Activated CD4-positive, alpha-beta memory T cell treated with anti-CD3 and anti-CD28 coated beads, Interleukin-2, amount 10 ng/mL, durations not matched to agents 7 days and 5 days (primary cell): Measurements from ENCODE around the gene P2RX7. TPM values are rescaled to one million over a fixed set of nuclear protein-coding genes. Genes with fewer than 3 reads are reported as not detected.

ENCODE experiments used
- CTCF ChIA-PET: fragments of 350-600 bp; sonication (Branson Sonifier 250); formaldehyde crosslinking; loops from one replicate; lab custom pipeline; 2021; ENCODE audit warnings: antibody characterized with exemption, inconsistent platforms; lab: Charles Lee
- POLR2A ChIA-PET: fragments of 350-600 bp; sonication (Branson Sonifier 250); formaldehyde crosslinking; loops from one replicate; lab custom pipeline; 2021; ENCODE audit warnings: antibody characterized with exemption; lab: Charles Lee
- DNase-seq: peaks from one replicate; pipeline ENCODE4 v3.0.0-alpha.2; 2020
- H3K27ac Mint-ChIP-seq: one replicate; pipeline ENCODE4 v1.8.0; 2021; ENCODE audit warnings: mild to moderate bottlenecking, mixed read lengths
- H3K27me3 Mint-ChIP-seq: one replicate; pipeline ENCODE4 v1.8.0; 2021; ENCODE audit warnings: mixed read lengths
- H3K36me3 Mint-ChIP-seq: one replicate; pipeline ENCODE4 v1.8.0; 2021; ENCODE audit warnings: low read depth, mixed read lengths
- H3K4me1 Mint-ChIP-seq: one replicate; pipeline ENCODE4 v1.8.0; 2021; ENCODE audit warnings: mixed read lengths
- H3K4me3 Mint-ChIP-seq: one replicate; pipeline ENCODE4 v1.8.0; 2021; ENCODE audit warnings: mild to moderate bottlenecking, mixed read lengths
- H3K9me3 Mint-ChIP-seq: one replicate; pipeline ENCODE4 v1.8.0; 2021; ENCODE audit warnings: mixed read lengths
- total RNA-seq, 2 experiments: library from RNA; stranded (reverse); gene quantifications; one replicate each; pipeline ENCODE4 v1.2.3, GENCODE V29; 2021

The P2RX7 gene
- total RNA-seq, 2 experiments from 2014 or later = 47.0 to 49.1 TPM

DNA sequence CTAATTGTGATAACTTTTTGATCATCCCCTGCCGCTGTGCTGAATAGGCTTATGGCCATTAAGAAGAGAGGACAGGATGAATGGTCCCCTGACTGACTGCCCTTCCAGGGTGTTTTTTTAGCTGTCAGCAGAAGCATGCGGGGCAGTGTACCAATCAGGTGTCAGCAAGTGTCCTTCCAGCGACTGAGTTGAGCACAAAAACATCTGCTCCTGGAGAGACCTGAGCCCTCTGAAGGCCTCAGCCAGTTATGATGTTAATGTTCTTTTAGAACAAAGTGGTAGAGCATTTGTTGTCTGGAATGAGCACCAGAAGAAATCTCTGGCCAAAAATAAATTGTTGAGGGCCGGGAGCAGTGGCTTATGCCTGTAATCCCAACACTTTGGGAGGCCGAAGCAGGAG, 37.5 kb downstream of the P2RX7 start:
- no peaks in the 10 kb centered on the region for H3K4me1 Mint-ChIP-seq
- POLR2A ChIA-PET = no interaction called here
- CTCF ChIA-PET = no interaction called here
- no peaks in the 10 kb centered on the region for H3K27me3 Mint-ChIP-seq
- no peak for DNase-seq
- no peak overlapping the region for H3K4me3 Mint-ChIP-seq
- no peaks in the 10 kb centered on the region for H3K9me3 Mint-ChIP-seq
- peaks cover 46% of the 10 kb centered on the region for H3K36me3 Mint-ChIP-seq
- H3K27ac Mint-ChIP-seq = no peak overlapping the region

DNA sequence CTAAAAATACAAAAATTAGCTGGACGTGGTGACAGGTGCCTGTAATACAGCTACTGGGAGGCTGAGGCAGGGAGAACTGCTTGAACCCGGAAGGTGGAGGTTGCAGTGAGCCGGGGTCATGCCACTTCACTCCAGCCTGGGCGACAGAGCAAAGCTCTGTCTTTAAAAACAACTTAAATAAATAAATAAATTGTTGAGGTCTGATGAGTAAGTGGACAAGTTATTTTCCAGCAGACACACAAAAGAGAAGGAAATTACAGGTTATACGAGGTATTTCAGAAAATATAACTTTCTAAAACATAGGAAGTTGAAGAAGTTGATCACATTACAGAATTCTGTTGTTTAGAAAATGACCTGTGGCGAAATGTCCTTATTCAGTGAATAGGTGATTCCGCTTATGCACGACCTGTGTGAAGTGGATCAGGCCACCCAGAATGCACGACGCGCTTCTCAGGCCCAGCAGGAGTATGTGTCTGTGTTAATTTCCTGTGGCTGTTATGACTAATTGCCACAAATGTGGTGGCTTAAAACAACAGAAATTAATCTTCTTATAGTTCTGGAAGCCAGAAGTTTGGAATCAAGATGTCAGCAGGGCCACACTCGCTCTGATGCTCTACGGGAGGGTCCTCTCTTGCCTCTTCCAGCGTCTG, 38.1 kb downstream of the P2RX7 start:
- Mint-ChIP-seq H3K4me3 (no peak overlapping the region), H3K27ac (no peak overlapping the region), H3K27me3 (no peaks in the 10 kb centered on the region), H3K9me3 (no peaks in the 10 kb centered on the region), H3K36me3 (peaks cover 46% of the 10 kb centered on the region), H3K4me1 (no peaks in the 10 kb centered on the region)
- CTCF ChIA-PET = no interaction called here
- POLR2A ChIA-PET = no interaction called here
- no peak for DNase-seq

DNA sequence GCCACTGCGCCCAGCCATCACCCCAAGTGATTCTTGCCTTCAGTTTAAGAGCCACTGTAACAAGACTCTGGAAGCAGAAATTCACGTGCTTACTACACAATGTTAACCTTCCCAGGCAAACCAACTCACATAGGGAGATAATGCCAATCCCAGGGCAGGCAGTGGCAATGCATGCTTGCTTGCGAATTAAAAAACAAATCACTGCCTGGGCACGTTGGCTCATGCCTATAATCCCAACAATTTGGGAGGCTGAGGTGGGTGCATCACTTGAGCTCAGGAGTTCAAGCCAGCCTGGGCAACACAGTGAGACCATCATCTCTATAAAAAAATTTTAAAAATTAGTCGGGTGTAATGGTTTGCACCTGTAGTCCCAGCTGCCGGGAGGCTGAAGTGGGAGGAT, 39.5 kb downstream of the P2RX7 start:
- H3K4me1 Mint-ChIP-seq = peaks cover 2% of the 10 kb centered on the region
- no peak overlapping the region for H3K27ac Mint-ChIP-seq
- DNase-seq = no peak
- no peaks in the 10 kb centered on the region for H3K27me3 Mint-ChIP-seq
- ChIA-PET POLR2A (interaction anchor here (1.2 kb wide), 1 partner anchor 58 kb away, joined by 3 read pairs; no protein-coding TSS in a partner anchor), CTCF (interaction anchor here (0.6 kb wide), 1 partner anchor 15 kb away, joined by 3 read pairs; no protein-coding TSS in a partner anchor)
- H3K4me3 Mint-ChIP-seq = no peak overlapping the region
- peaks cover 47% of the 10 kb centered on the region for H3K36me3 Mint-ChIP-seq
- H3K9me3 Mint-ChIP-seq = no peaks in the 10 kb centered on the region

DNA sequence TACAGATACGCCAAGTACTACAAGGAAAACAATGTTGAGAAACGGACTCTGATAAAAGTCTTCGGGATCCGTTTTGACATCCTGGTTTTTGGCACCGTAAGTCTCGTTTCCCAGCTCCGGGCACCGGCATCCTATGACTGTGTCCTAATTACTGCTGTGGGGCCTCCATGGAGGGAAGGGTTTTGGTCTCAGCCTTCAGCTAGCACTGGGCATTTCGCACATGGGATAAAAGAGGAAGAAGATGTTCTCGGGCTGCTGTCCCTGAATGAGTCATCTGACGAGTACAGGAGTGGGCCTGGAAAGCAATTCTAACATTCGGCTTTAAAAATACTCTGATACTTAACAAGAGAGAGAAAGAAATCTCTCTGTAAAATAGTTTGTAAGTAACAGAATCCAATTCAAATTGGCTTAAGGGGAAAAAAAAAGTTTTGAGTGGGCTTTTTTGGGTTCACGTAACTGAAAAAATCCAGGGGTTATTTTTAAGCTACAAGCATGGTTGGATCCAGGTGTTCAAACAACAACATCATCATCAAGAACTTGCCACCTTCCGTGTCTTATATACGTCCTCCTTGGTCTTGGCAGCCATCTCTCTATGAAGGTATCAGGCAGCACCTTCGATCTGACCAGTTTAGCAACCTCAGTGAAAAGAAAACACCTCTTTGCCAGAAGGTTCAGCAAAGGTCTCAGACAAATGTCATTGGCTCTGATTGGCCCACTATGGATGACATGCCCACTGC, 42.9 kb downstream of the P2RX7 start:
- POLR2A ChIA-PET = no interaction called here
- no peaks in the 10 kb centered on the region for H3K9me3 Mint-ChIP-seq
- CTCF ChIA-PET = no interaction called here

DNA sequence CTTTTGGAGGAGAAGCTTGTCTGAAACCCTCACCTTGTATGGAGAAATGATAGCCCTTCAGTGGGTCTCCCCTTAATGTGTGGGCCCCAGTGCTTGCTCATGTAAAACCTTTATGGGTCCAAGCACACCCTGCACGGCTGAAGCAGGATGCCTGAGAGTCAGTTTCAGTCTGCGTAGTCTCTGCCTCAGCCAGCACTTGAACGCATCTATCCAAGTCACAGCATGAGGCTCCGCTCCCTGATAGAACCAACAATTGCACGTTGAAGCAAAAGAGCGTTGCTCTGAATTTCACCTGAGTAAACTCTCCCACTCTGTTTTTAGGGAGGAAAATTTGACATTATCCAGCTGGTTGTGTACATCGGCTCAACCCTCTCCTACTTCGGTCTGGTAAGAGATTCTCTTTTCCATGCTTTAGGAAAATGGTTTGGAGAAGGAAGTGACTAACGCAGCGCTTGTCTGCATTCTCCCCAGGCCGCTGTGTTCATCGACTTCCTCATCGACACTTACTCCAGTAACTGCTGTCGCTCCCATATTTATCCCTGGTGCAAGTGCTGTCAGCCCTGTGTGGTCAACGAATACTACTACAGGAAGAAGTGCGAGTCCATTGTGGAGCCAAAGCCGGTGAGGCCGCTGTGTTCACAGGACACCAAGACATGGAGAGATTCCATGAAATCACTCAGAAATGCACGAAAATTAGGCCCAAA, 44.3 kb downstream of the P2RX7 start:
- peaks cover 3% of the 10 kb centered on the region for H3K4me1 Mint-ChIP-seq
- H3K9me3 Mint-ChIP-seq = peaks cover 6% of the 10 kb centered on the region
- DNase-seq = no peak
- ChIA-PET POLR2A (no interaction called here), CTCF (no interaction called here)
- H3K27ac Mint-ChIP-seq = no peak overlapping the region
- H3K27me3 Mint-ChIP-seq = no peaks in the 10 kb centered on the region
- no peak overlapping the region for H3K4me3 Mint-ChIP-seq
- peaks cover 59% of the 10 kb centered on the region for H3K36me3 Mint-ChIP-seq

More for the DNA sequence above, 42.9 kb downstream of the P2RX7 start:
- no peak for DNase-seq
- Mint-ChIP-seq H3K27me3 (no peaks in the 10 kb centered on the region), H3K27ac (no peak overlapping the region), H3K4me3 (no peak overlapping the region), H3K4me1 (peaks cover 2% of the 10 kb centered on the region), H3K36me3 (peaks cover 53% of the 10 kb centered on the region)

DNA sequence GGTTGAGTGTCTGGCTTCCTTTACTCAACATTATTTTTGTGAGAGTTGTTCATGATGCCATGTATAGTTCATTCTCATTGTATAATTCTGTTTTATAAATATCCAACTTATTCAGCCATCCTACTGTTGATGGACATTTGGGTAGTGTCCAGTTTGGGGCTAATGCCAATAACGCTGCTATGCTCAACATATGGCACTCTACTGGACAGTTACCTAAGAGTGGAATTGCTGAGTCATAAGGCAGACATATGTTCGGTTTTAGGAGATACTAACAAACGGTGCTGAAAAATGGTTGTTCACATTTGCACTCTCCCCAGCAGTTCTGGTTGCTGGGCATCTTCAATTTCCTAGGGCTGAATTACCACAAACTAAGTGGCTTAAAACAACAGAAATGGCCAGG, 48.5 kb downstream of the P2RX7 start:
- peaks cover 66% of the 10 kb centered on the region for H3K36me3 Mint-ChIP-seq
- CTCF ChIA-PET = interaction anchor here (1.7 kb wide), 1 partner anchor 49 kb away, joined by 6 read pairs; no protein-coding TSS in a partner anchor
- H3K4me1 Mint-ChIP-seq = peaks cover 6% of the 10 kb centered on the region
- H3K27me3 Mint-ChIP-seq = no peaks in the 10 kb centered on the region
- no peak overlapping the region for H3K4me3 Mint-ChIP-seq
- H3K9me3 Mint-ChIP-seq = peaks cover 8% of the 10 kb centered on the region
- POLR2A ChIA-PET = no interaction called here
- no peak for DNase-seq
- no peak overlapping the region for H3K27ac Mint-ChIP-seq

DNA sequence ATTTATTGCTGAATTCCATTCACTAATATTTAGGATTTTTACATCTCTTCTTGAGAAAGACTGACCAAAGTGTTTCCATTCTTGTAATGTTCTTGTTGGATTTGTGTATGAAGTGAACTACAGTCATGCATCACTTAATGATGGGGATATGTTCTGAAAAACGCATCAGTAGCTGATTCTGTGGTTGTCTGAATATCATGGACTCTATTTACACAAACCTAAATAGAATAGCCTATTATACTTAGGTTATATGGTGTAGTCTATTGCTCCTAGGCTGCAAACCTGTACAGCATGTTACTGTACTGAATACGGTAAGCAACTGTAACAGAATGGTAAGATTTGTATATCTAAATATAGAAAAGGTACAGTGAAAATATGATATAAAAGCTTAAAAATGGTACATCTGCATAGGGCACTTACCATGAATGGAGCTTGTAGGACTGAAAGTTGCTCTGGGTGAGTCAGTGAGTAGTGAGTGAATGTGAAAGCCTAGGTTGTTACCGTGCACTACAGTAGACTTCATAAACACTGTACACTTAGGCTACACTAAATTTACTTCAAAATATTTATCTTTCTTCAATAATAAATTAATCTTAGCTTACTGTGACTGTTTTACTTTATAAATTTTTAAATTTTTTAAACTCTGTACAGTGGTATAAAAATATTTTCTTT, 49.7 kb downstream of the P2RX7 start:
- Mint-ChIP-seq H3K36me3 (peaks cover 58% of the 10 kb centered on the region), H3K4me3 (no peak overlapping the region), H3K27me3 (no peaks in the 10 kb centered on the region), H3K9me3 (peaks cover 8% of the 10 kb centered on the region), H3K4me1 (peaks cover 6% of the 10 kb centered on the region), H3K27ac (no peak overlapping the region)
- no peak for DNase-seq
- CTCF ChIA-PET = interaction anchor here (1.7 kb wide), 1 partner anchor 48 kb away, joined by 6 read pairs; no protein-coding TSS in a partner anchor
- POLR2A ChIA-PET = no interaction called here

DNA sequence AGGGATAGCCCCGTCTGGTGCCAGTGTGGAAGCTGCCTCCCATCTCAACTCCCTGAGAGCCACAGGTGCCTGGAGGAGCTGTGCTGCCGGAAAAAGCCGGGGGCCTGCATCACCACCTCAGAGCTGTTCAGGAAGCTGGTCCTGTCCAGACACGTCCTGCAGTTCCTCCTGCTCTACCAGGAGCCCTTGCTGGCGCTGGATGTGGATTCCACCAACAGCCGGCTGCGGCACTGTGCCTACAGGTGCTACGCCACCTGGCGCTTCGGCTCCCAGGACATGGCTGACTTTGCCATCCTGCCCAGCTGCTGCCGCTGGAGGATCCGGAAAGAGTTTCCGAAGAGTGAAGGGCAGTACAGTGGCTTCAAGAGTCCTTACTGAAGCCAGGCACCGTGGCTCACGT, 51.7 kb downstream of the P2RX7 start:
- Mint-ChIP-seq H3K9me3 (peaks cover 8% of the 10 kb centered on the region), H3K27ac (no peak overlapping the region), H3K4me1 (peaks cover 6% of the 10 kb centered on the region), H3K4me3 (no peak overlapping the region), H3K36me3 (peaks cover 57% of the 10 kb centered on the region), H3K27me3 (no peaks in the 10 kb centered on the region)
- ChIA-PET POLR2A (interaction anchor here (0.7 kb wide), 1 partner anchor 123 kb away, joined by 3 read pairs; no protein-coding TSS in a partner anchor), CTCF (no interaction called here)
- no peak for DNase-seq

DNA sequence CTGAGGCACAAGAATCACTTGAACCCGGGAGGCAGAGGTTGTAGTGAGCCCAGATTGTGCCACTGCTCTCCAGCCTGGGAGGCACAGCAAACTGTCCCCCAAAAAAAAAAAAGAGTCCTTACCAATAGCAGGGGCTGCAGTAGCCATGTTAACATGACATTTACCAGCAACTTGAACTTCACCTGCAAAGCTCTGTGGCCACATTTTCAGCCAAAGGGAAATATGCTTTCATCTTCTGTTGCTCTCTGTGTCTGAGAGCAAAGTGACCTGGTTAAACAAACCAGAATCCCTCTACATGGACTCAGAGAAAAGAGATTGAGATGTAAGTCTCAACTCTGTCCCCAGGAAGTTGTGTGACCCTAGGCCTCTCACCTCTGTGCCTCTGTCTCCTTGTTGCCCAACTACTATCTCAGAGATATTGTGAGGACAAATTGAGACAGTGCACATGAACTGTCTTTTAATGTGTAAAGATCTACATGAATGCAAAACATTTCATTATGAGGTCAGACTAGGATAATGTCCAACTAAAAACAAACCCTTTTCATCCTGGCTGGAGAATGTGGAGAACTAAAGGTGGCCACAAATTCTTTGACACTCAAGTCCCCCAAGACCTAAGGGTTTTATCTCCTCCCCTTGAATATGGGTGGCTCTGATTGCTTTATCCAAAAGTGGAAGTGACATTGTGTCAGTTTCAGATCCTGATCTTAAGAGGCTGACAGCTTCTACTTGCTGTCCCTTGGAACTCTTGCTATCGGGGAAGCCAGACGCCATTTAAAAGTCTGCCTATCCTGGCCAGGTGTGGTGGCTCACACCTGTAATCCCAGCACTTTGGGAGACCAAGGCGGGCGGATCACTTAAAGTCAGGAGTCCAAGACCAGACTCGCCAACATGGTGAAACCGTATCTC, 52.6 kb downstream of the P2RX7 start:
- H3K4me1 Mint-ChIP-seq = peaks cover 6% of the 10 kb centered on the region
- no peak overlapping the region for H3K27ac Mint-ChIP-seq
- no peak overlapping the region for H3K4me3 Mint-ChIP-seq
- ChIA-PET POLR2A (interaction anchor here (0.7 kb wide), 1 partner anchor 124 kb away, joined by 3 read pairs; no protein-coding TSS in a partner anchor), CTCF (no interaction called here)
- H3K9me3 Mint-ChIP-seq = peaks cover 8% of the 10 kb centered on the region
- DNase-seq = no peak
- no peaks in the 10 kb centered on the region for H3K27me3 Mint-ChIP-seq
- peaks cover 51% of the 10 kb centered on the region for H3K36me3 Mint-ChIP-seq

DNA sequence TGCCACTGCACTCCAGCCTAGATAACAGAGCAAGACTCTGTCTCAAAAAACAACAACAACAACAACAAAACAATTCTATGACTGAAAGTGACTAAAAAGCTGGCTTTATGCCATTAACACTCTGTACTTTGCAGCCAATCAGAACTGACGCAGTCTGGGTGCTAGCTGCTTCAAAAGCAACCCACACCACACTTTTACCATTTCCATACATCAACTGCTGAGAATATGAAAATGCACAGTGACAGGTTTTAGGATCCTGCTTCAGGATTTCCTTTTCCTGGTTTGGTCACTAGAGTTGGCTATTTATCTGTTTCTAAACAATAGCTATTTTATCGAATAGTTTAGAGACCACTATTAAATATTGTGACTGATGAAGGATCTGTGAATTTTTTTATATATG, 54.1 kb downstream of the P2RX7 start:
- peaks cover 6% of the 10 kb centered on the region for H3K4me1 Mint-ChIP-seq
- CTCF ChIA-PET = interaction anchor here (0.6 to 0.7 kb wide), 2 partner anchors 8 to 15 kb away, joined by 3 read pairs; no protein-coding TSS in a partner anchor
- peaks cover 4% of the 10 kb centered on the region for H3K9me3 Mint-ChIP-seq
- no peak overlapping the region for H3K27ac Mint-ChIP-seq
- H3K4me3 Mint-ChIP-seq = no peak overlapping the region
- no peak for DNase-seq
- H3K27me3 Mint-ChIP-seq = no peaks in the 10 kb centered on the region
- POLR2A ChIA-PET = interaction anchor here (1.3 kb wide), 1 partner anchor 63 kb away, joined by 3 read pairs; no protein-coding TSS in a partner anchor
- peaks cover 45% of the 10 kb centered on the region for H3K36me3 Mint-ChIP-seq

DNA sequence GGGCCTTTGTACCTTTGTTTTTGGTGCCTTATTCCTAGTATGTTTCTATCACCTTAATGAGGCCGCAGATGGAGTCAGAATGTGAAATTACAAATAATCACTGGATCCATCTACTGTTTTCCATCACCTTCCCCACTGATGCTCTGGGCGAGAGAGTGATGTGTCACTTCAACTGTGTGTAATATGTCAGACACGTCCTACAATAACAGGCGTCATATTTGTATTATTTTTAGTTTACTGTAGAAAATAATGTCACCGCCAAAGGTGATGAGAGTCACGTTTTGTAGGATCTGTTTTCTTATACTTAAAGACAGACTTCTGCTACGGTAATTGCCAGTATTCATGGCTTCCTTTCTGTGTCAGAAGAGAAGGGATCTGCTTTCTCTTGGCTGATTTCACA, 54.8 kb downstream of the P2RX7 start:
- ChIA-PET CTCF (interaction anchor here (0.6 to 0.7 kb wide), 2 partner anchors 9 to 16 kb away, joined by 3 read pairs; no protein-coding TSS in a partner anchor), POLR2A (interaction anchor here (1.3 kb wide), 1 partner anchor 62 kb away, joined by 3 read pairs; no protein-coding TSS in a partner anchor)
- no peak overlapping the region for H3K27ac Mint-ChIP-seq
- peaks cover 38% of the 10 kb centered on the region for H3K36me3 Mint-ChIP-seq
- no peaks in the 10 kb centered on the region for H3K9me3 Mint-ChIP-seq
- no peaks in the 10 kb centered on the region for H3K4me1 Mint-ChIP-seq
- H3K27me3 Mint-ChIP-seq = no peaks in the 10 kb centered on the region
- no peak overlapping the region for H3K4me3 Mint-ChIP-seq
- no peak for DNase-seq

DNA sequence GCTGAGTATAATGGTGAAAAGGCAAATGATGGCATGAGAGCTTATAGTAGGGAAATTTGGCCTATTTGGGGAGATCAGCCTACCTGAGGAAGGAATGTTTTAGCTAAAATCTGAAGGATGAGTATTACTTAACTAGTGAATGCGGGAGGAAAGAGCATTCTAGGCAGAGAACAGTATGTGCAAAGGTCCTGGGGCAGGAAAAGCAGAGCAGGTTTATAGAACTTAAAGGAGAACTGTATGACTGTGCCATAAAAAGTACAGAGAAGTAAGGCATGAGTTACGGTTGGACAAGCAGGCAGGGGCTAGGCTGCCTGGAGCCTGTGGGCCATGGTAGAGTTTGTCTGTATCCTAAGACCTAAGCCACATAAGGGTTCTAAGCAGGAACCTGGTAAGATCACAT, 55.6 kb downstream of the P2RX7 start:
- DNase-seq = no peak
- H3K27ac Mint-ChIP-seq = no peak overlapping the region
- H3K36me3 Mint-ChIP-seq = peaks cover 37% of the 10 kb centered on the region
- no peaks in the 10 kb centered on the region for H3K27me3 Mint-ChIP-seq
- H3K4me3 Mint-ChIP-seq = no peak overlapping the region
- ChIA-PET POLR2A (no interaction called here), CTCF (no interaction called here)
- no peaks in the 10 kb centered on the region for H3K4me1 Mint-ChIP-seq
- H3K9me3 Mint-ChIP-seq = no peaks in the 10 kb centered on the region
